HEK293 (cell line): ENCODE data around the gene RNF169.
A peak's percentile ranks its signal among the peaks of the same experiment; 100 is the strongest.

ENCODE experiments used
- CTCF ChIA-PET: fragments of 350-600 bp; formaldehyde crosslinking; extraction: SDS; loops from one replicate; lab custom pipeline; 2021; ENCODE audit warnings: antibody characterized with exemption; lab: Yijun Ruan, JAX
- POLR2A ChIA-PET: fragments of 300-600 bp; formaldehyde crosslinking; extraction: SDS; loops from one replicate; lab custom pipeline; 2020; ENCODE audit warnings: antibody characterized with exemption, inconsistent platforms; lab: Yijun Ruan, JAX
- H3K27ac ChIP-seq: fragments of 200-500 bp; sonication (Bioruptor generic); 2 replicates; pipeline ENCODE4 v1.5.1; 2014; ENCODE audit warnings: low read depth, low read length, control low read depth, inconsistent platforms; ENCODE audit errors: extremely low read depth
- H3K36me3 ChIP-seq, 2 experiments: fragments of 200-500 bp in 1 of 2; sonication (Bioruptor generic) in 1 of 2; 1 replicate in 1 of 2; 2 replicates in 1 of 2; pipeline ENCODE4 v1.5.1; 2014 to 2017; ENCODE audit warnings: inconsistent platforms in 2 of 2, low read length in 2 of 2; ENCODE audit not compliant: control insufficient read depth in 2 of 2, insufficient read depth in 1 of 2
- H3K4me1 ChIP-seq: fragments of 200-500 bp; sonication (Bioruptor generic); 2 replicates; pipeline ENCODE4 v1.5.1; 2014; ENCODE audit warnings: mild to moderate bottlenecking, low read length, inconsistent platforms; ENCODE audit not compliant: control insufficient read depth, insufficient read depth
- H3K4me3 ChIP-seq: 2 replicates; pipeline ENCODE4 v1.5.1; 2011; ENCODE audit warnings: low read depth, mild to moderate bottlenecking, control low read depth, low read length, moderate library complexity
- H3K9me3 ChIP-seq: fragments of 200-500 bp; sonication (Bioruptor generic); 2 replicates; pipeline ENCODE4 v1.5.1; 2014; ENCODE audit warnings: low read depth, low read length, inconsistent platforms; ENCODE audit not compliant: control insufficient read depth, insufficient read depth
- EGR2 ChIP-seq: fragments of 450-650 bp; formaldehyde crosslinking; IDR thresholded peaks from 2 replicates; pipeline ENCODE4 v1.5.1; 2016; ENCODE audit warnings: low read depth, missing biosample characterization, missing genetic modification characterization
- ZFP69B ChIP-seq: fragments of 450-650 bp; formaldehyde crosslinking; IDR thresholded peaks from 2 replicates; pipeline ENCODE4 v1.5.1; 2016; ENCODE audit warnings: missing biosample characterization, missing genetic modification characterization
- ZNF112 ChIP-seq: fragments of 450-650 bp; formaldehyde crosslinking; IDR thresholded peaks from 2 replicates; pipeline ENCODE4 v1.5.0; 2017; ENCODE audit warnings: missing biosample characterization, missing genetic modification characterization
- ZNF2 ChIP-seq: fragments of 450-650 bp; formaldehyde crosslinking; IDR thresholded peaks from 2 replicates; pipeline ENCODE4 v1.5.1; 2016; ENCODE audit warnings: missing biosample characterization, missing genetic modification characterization
- ZNF214 ChIP-seq: fragments of 450-650 bp; formaldehyde crosslinking; IDR thresholded peaks from 2 replicates; pipeline ENCODE4 v1.5.1; 2017; ENCODE audit warnings: missing biosample characterization, mild to moderate bottlenecking, missing genetic modification characterization, borderline replicate concordance
- ZNF426 ChIP-seq: fragments of 450-650 bp; formaldehyde crosslinking; IDR thresholded peaks from 2 replicates; pipeline ENCODE4 v1.5.1; 2017; ENCODE audit warnings: missing biosample characterization, missing genetic modification characterization, mild to moderate bottlenecking, inconsistent platforms, moderate library complexity
- ZNF521 ChIP-seq: fragments of 450-650 bp; formaldehyde crosslinking; IDR thresholded peaks from 2 replicates; pipeline ENCODE4 v1.5.1; 2017; ENCODE audit warnings: missing biosample characterization, mild to moderate bottlenecking, missing genetic modification characterization
- ZNF623 ChIP-seq: fragments of 450-650 bp; formaldehyde crosslinking; IDR thresholded peaks from 2 replicates; pipeline ENCODE4 v1.5.1; 2016; ENCODE audit warnings: missing biosample characterization, missing genetic modification characterization
- ZNF660 ChIP-seq: fragments of 450-650 bp; IDR thresholded peaks from 2 replicates; pipeline ENCODE4 v1.5.1; 2018; ENCODE audit warnings: missing biosample characterization, mild to moderate bottlenecking, missing genetic modification characterization
- ZNF707 ChIP-seq: fragments of 450-650 bp; formaldehyde crosslinking; IDR thresholded peaks from 2 replicates; pipeline ENCODE4 v1.5.1; 2016; ENCODE audit warnings: missing biosample characterization, missing genetic modification characterization
- ZNF830 ChIP-seq: fragments of 450-650 bp; IDR thresholded peaks from 2 replicates; pipeline ENCODE4 v1.5.0; 2018; ENCODE audit warnings: missing biosample characterization, missing genetic modification characterization, low read depth, mild to moderate bottlenecking, moderate library complexity
- ZNF843 ChIP-seq: fragments of 450-650 bp; formaldehyde crosslinking; IDR thresholded peaks from 2 replicates; pipeline ENCODE4 v1.5.1; 2016; ENCODE audit warnings: missing biosample characterization, missing genetic modification characterization
- TF ChIP-seq, protein P1 (sequence below): fragments of 450-650 bp; formaldehyde crosslinking; IDR thresholded peaks from 2 replicates; pipeline ENCODE4 v1.5.1; 2016; ENCODE audit warnings: missing biosample characterization, missing genetic modification characterization, borderline replicate concordance
- TF ChIP-seq, protein P2 (sequence below): fragments of 450-650 bp; formaldehyde crosslinking; IDR thresholded peaks from 2 replicates; pipeline ENCODE4 v1.5.1; 2017; ENCODE audit warnings: missing biosample characterization, missing genetic modification characterization
- TF ChIP-seq, protein P3 (sequence below): fragments of 450-650 bp; formaldehyde crosslinking; IDR thresholded peaks from 2 replicates; pipeline ENCODE4 v1.5.1; 2016; ENCODE audit warnings: missing biosample characterization, missing genetic modification characterization
- TF ChIP-seq, protein P4 (sequence below): fragments of 450-650 bp; formaldehyde crosslinking; IDR thresholded peaks from 2 replicates; pipeline ENCODE4 v1.5.1; 2016; ENCODE audit warnings: missing biosample characterization, missing genetic modification characterization
- TF ChIP-seq, protein P5 (sequence below): fragments of 450-650 bp; formaldehyde crosslinking; IDR thresholded peaks from 2 replicates; pipeline ENCODE4 v1.5.1; 2016; ENCODE audit warnings: missing biosample characterization, missing genetic modification characterization, low read depth

The RNF169 gene

DNA sequence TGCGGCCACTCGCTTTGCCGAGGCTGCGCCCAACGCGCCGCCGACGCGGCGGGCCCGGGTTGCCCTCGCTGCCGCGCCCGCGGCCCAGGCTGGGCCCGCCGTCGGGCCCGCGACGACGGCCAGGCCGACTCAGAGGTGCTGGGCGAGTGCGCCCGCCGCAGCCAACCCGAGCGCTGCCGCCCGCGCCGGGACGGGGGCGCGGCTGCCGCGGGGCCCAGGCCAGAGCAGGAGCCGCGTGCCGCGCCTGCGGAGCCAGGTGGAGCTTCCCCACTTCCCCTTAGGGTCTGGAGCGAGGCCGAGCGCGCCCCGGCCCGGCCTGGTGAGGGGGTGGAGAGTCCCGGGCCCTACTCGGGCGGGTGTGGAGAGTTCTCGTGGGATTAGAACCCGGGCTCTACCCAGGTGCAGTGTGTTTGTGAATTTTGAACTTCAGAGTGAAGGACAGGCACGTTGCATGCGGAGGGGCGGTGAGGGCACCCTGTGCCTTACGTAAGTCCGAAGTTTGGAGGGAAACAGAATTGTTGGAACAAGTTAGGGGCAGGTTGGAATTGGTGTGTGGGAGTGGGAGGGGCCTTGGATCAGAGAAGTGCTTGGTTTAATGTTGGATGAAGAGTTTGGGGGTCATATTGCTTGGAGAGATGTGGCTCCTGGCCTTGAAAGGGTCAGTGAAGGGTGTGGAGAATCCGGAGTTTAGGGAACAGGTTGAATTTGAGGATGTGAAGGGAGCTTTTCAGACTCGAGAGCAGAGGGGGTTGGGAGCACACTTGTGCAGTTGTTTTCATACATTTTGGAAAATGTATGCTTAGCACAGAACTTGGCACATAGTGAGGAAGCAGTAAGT, 697 bp downstream of the RNF169 start (continued):
- TF ChIP-seq, protein P1, sequence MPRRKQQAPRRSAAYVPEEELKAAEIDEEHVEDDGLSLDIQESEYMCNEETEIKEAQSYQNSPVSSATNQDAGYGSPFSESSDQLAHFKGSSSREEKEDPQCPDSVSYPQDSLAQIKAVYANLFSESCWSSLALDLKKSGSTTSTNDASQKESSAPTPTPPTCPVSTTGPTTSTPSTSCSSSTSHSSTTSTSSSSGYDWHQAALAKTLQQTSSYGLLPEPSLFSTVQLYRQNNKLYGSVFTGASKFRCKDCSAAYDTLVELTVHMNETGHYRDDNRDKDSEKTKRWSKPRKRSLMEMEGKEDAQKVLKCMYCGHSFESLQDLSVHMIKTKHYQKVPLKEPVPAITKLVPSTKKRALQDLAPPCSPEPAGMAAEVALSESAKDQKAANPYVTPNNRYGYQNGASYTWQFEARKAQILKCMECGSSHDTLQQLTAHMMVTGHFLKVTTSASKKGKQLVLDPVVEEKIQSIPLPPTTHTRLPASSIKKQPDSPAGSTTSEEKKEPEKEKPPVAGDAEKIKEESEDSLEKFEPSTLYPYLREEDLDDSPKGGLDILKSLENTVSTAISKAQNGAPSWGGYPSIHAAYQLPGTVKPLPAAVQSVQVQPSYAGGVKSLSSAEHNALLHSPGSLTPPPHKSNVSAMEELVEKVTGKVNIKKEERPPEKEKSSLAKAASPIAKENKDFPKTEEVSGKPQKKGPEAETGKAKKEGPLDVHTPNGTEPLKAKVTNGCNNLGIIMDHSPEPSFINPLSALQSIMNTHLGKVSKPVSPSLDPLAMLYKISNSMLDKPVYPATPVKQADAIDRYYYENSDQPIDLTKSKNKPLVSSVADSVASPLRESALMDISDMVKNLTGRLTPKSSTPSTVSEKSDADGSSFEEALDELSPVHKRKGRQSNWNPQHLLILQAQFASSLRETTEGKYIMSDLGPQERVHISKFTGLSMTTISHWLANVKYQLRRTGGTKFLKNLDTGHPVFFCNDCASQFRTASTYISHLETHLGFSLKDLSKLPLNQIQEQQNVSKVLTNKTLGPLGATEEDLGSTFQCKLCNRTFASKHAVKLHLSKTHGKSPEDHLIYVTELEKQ, result no peak

DNA sequence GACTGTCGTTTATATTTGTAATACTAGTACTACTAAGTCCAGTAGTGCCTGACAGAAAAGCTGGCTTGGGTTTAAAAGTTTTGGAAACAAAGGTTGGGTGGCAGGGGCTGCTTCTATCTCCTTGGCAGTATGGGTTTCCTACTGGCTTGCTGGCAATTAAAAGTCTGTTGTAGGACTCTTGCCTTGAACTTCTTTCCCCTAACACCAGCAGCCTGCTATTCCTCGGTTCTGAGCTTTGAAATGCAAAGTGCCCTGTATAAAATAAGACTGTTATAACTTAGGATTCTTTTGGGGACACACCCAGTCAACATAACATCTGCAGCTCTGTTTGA, 1.3 kb downstream of the RNF169 start:
- ChIA-PET CTCF (interaction anchor here (0.9 kb wide), 1 partner anchor 47 kb away, joined by 4 read pairs; no protein-coding TSS in a partner anchor), POLR2A (interaction anchor here (0.8 kb wide), 1 partner anchor 257 kb away, joined by 3 read pairs; the partner anchor contains the start of gene LIPT2)
- no peaks in the 10 kb centered on the region for H3K9me3 ChIP-seq
- peak overlapping the region; percentile 77 for H3K4me3 ChIP-seq
- no peak overlapping the region for H3K27ac ChIP-seq
- H3K4me1 ChIP-seq, result no peaks in the 10 kb centered on the region; the same call in 1 of the 2 replicates
- H3K36me3 ChIP-seq, result no peaks in the 10 kb centered on the region
- TF ChIP-seq ZFP69B (tag by site-specific recombination), result no peak
- no peak for TF ChIP-seq ZNF2
- no peak for TF ChIP-seq ZNF660 (tag by site-specific recombination)
- TF ChIP-seq, protein P2, sequence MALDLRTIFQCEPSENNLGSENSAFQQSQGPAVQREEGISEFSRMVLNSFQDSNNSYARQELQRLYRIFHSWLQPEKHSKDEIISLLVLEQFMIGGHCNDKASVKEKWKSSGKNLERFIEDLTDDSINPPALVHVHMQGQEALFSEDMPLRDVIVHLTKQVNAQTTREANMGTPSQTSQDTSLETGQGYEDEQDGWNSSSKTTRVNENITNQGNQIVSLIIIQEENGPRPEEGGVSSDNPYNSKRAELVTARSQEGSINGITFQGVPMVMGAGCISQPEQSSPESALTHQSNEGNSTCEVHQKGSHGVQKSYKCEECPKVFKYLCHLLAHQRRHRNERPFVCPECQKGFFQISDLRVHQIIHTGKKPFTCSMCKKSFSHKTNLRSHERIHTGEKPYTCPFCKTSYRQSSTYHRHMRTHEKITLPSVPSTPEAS (tag by site-specific recombination), result no peak
- TF ChIP-seq ZNF623 (tag by site-specific recombination), result no peak
- no peak for TF ChIP-seq ZNF426
- TF ChIP-seq, protein P3, sequence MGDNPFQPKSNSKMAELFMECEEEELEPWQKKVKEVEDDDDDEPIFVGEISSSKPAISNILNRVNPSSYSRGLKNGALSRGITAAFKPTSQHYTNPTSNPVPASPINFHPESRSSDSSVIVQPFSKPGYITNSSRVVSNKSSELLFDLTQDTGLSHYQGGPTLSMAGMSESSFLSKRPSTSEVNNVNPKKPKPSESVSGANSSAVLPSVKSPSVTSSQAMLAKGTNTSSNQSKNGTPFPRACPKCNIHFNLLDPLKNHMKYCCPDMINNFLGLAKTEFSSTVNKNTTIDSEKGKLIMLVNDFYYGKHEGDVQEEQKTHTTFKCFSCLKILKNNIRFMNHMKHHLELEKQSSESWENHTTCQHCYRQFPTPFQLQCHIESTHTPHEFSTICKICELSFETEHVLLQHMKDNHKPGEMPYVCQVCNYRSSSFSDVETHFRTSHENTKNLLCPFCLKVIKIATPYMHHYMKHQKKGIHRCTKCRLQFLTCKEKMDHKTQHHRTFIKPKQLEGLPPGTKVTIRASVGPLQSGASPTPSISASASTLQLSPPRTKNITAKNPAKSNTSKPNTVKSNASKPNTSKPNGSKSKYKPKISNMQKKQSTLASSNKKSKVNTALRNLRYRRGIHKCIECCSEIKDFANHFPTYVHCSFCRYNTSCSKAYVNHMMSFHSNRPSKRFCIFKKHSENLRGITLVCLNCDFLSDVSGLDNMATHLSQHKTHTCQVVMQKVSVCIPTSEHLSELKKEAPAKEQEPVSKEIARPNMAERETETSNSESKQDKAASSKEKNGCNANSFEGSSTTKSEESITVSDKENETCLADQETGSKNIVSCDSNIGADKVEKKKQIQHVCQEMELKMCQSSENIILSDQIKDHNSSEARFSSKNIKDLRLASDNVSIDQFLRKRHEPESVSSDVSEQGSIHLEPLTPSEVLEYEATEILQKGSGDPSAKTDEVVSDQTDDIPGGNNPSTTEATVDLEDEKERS (tag by site-specific recombination), result no peak
- TF ChIP-seq, protein P1, result no peak
- no peak for TF ChIP-seq ZNF214
- no peak for TF ChIP-seq ZNF521 (tag by site-specific recombination)
- TF ChIP-seq ZNF843, result no peak
- TF ChIP-seq, protein P4, sequence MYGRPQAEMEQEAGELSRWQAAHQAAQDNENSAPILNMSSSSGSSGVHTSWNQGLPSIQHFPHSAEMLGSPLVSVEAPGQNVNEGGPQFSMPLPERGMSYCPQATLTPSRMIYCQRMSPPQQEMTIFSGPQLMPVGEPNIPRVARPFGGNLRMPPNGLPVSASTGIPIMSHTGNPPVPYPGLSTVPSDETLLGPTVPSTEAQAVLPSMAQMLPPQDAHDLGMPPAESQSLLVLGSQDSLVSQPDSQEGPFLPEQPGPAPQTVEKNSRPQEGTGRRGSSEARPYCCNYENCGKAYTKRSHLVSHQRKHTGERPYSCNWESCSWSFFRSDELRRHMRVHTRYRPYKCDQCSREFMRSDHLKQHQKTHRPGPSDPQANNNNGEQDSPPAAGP, result no peak
- TF ChIP-seq ZNF830 (tag by site-specific recombination), result no peak
- TF ChIP-seq ZNF707, result no peak
- TF ChIP-seq EGR2, result no peak
- TF ChIP-seq, protein P5, sequence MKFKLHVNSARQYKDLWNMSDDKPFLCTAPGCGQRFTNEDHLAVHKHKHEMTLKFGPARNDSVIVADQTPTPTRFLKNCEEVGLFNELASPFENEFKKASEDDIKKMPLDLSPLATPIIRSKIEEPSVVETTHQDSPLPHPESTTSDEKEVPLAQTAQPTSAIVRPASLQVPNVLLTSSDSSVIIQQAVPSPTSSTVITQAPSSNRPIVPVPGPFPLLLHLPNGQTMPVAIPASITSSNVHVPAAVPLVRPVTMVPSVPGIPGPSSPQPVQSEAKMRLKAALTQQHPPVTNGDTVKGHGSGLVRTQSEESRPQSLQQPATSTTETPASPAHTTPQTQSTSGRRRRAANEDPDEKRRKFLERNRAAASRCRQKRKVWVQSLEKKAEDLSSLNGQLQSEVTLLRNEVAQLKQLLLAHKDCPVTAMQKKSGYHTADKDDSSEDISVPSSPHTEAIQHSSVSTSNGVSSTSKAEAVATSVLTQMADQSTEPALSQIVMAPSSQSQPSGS (tag by site-specific recombination), result no peak
- no peak for TF ChIP-seq ZNF112
